IMR-90 (cell line): ENCODE data around the gene CNFN. TPM values are rescaled to one million over a fixed set of nuclear protein-coding genes. Genes with fewer than 3 reads are reported as not detected.

Experiments
- ATAC-seq: fragments of 200-7000 bp; cut with Tn5 transposase; 2 replicates; pipeline ENCODE4 v1.9.1; 2020; ENCODE audit warnings: low read depth, mild to moderate bottlenecking, moderate library complexity
- BruUV-seq: library from RNA; stranded (reverse); fragments of 400-500 nt; replicated peaks from 2 replicates; lab custom pipeline; 2021; lab: Mats Ljungman, UMichigan
- CTCF ChIA-PET: fragments of 300-600 bp; formaldehyde crosslinking; extraction: SDS; loops from one replicate; lab custom pipeline; 2021; ENCODE audit warnings: antibody characterized with exemption; lab: Yijun Ruan, JAX
- POLR2A ChIA-PET: fragments of 300-600 bp; sonication (Branson Sonifier 250); formaldehyde crosslinking; loops from one replicate; lab custom pipeline; 2022; ENCODE audit warnings: antibody characterized with exemption; ENCODE audit not compliant: unreplicated experiment; lab: Charles Lee
- DNase-seq: peaks from one replicate; pipeline ENCODE4 v3.0.0; 2013
- H2AFZ ChIP-seq: replicated peaks from 2 replicates; pipeline ENCODE3; 2013; ENCODE audit warnings: low read length, mild to moderate bottlenecking; ENCODE audit not compliant: poor library complexity
- H2AK5ac ChIP-seq: 2 replicates; pipeline ENCODE4 v1.6.1; 2013; ENCODE audit warnings: low read depth, low read length, inconsistent platforms
- H2AK9ac ChIP-seq: replicated peaks from 2 replicates; pipeline ENCODE3; 2013; ENCODE audit warnings: mild to moderate bottlenecking, low read depth, low read length, moderate library complexity; ENCODE audit not compliant: poor library complexity
- H2BK120ac ChIP-seq: 2 replicates; pipeline ENCODE4 v1.6.1; 2013; ENCODE audit warnings: low read depth, low read length, inconsistent platforms
- H2BK15ac ChIP-seq: 3 replicates; pipeline ENCODE4 v1.6.1; 2013; ENCODE audit warnings: low read depth, low read length, inconsistent platforms
- H2BK20ac ChIP-seq: 2 replicates; pipeline ENCODE4 v1.6.1; 2013; ENCODE audit warnings: low read depth, mild to moderate bottlenecking, inconsistent platforms, low read length, moderate library complexity
- H2BK5ac ChIP-seq: 2 replicates; pipeline ENCODE4 v1.6.1; 2013; ENCODE audit warnings: mild to moderate bottlenecking, low read depth, low read length, inconsistent platforms; ENCODE audit not compliant: poor library complexity, severe bottlenecking
- H3K14ac ChIP-seq: replicated peaks from 2 replicates; pipeline ENCODE4 v1.6.1; 2013; ENCODE audit warnings: low read depth, low read length, inconsistent platforms
- H3K18ac ChIP-seq: 2 replicates; pipeline ENCODE4 v1.6.1; 2013; ENCODE audit warnings: low read depth, low read length, control low read depth
- H3K23ac ChIP-seq: 2 replicates; pipeline ENCODE4 v1.6.1; 2013; ENCODE audit warnings: low read depth, low read length, inconsistent platforms
- H3K27ac ChIP-seq: 2 replicates; pipeline ENCODE4 v1.5.1; 2013; ENCODE audit warnings: mild to moderate bottlenecking, control low read depth, low read length; ENCODE audit not compliant: insufficient read depth
- H3K27me3 ChIP-seq: 2 replicates; pipeline ENCODE4 v1.6.1; 2013; ENCODE audit warnings: low read length; ENCODE audit not compliant: control insufficient read depth, insufficient read depth
- H3K36me3 ChIP-seq: 2 replicates; pipeline ENCODE4 v1.6.1; 2013; ENCODE audit warnings: low read length, mixed read lengths; ENCODE audit not compliant: control insufficient read depth, insufficient read depth
- H3K4ac ChIP-seq: 2 replicates; pipeline ENCODE4 v1.6.1; 2013; ENCODE audit warnings: low read depth, low read length, inconsistent platforms
- H3K4me1 ChIP-seq: 2 replicates; pipeline ENCODE4 v1.6.1; 2013; ENCODE audit warnings: low read length, mixed read lengths; ENCODE audit not compliant: control insufficient read depth, insufficient read depth
- H3K4me2 ChIP-seq: 2 replicates; pipeline ENCODE4 v1.6.1; 2013; ENCODE audit warnings: low read depth, mild to moderate bottlenecking, control low read depth, low read length, moderate library complexity
- H3K4me3 ChIP-seq: 2 replicates; pipeline ENCODE4 v1.5.1; 2013; ENCODE audit warnings: low read depth, mild to moderate bottlenecking, control low read depth, low read length, moderate library complexity; ENCODE audit not compliant: insufficient read depth
- H3K56ac ChIP-seq: 2 replicates; pipeline ENCODE4 v1.6.1; 2013; ENCODE audit warnings: low read length, inconsistent platforms; ENCODE audit not compliant: insufficient read depth; ENCODE audit errors: extremely low read depth
- H3K79me1 ChIP-seq, 2 experiments: 2 replicates each; pipeline ENCODE4 v1.6.1; 2013; ENCODE audit warnings: low read length in 2 of 2, inconsistent platforms in 1 of 2, low read depth in 1 of 2
- H3K9ac ChIP-seq: 2 replicates; pipeline ENCODE4 v1.6.1; 2013; ENCODE audit warnings: low read depth, low read length, control low read depth
- H3K9me1 ChIP-seq: 2 replicates; pipeline ENCODE4 v1.6.1; 2013; ENCODE audit warnings: low read length, inconsistent platforms; ENCODE audit not compliant: insufficient read depth
- H3K9me3 ChIP-seq: 2 replicates; pipeline ENCODE4 v1.6.1; 2013; ENCODE audit warnings: low read length; ENCODE audit not compliant: control insufficient read depth, insufficient read depth
- H4K20me1 ChIP-seq: 2 replicates; pipeline ENCODE4 v1.6.1; 2013; ENCODE audit warnings: low read length, inconsistent platforms; ENCODE audit not compliant: insufficient read depth
- H4K5ac ChIP-seq: 2 replicates; pipeline ENCODE4 v1.6.1; 2013; ENCODE audit warnings: mild to moderate bottlenecking, low read depth, low read length, control low read depth
- H4K8ac ChIP-seq, 2 experiments: 2 replicates each; pipeline ENCODE4 v1.6.1; 2013; ENCODE audit warnings: low read depth in 2 of 2, low read length in 2 of 2, control low read depth in 1 of 2, inconsistent platforms in 1 of 2
- H4K91ac ChIP-seq: 2 replicates; pipeline ENCODE4 v1.6.1; 2013; ENCODE audit warnings: low read depth, low read length, inconsistent platforms; ENCODE audit not compliant: insufficient read depth
- BHLHE40 ChIP-seq: fragments of 150-350 bp; IDR thresholded peaks from 2 replicates; pipeline ENCODE4 v1.6.1; 2016; ENCODE audit warnings: mild to moderate bottlenecking, low read depth, low read length
- CEBPB ChIP-seq: IDR thresholded peaks from 2 replicates; pipeline ENCODE4 v1.6.1; 2012; ENCODE audit warnings: low read depth, low read length, improper control_type of control experiment
- CHD1 ChIP-seq: IDR thresholded peaks from 2 replicates; pipeline ENCODE4 v1.6.1; 2012; ENCODE audit warnings: low read depth, low read length, improper control_type of control experiment
- CTCF ChIP-seq: conservative IDR thresholded peaks from 2 replicates; pipeline ENCODE4 v1.5.1; 2012; ENCODE audit warnings: mild to moderate bottlenecking, low read depth, low read length, improper control_type of control experiment
- ELK1 ChIP-seq: fragments of 150-350 bp; IDR thresholded peaks from 2 replicates; pipeline ENCODE4 v1.6.1; 2016; ENCODE audit warnings: low read depth, mild to moderate bottlenecking, low read length, moderate library complexity, borderline replicate concordance
- FOS ChIP-seq: fragments of 150-350 bp; IDR thresholded peaks from 2 replicates; pipeline ENCODE4 v1.6.1; 2016; ENCODE audit warnings: low read depth, low read length
- MAFK ChIP-seq: IDR thresholded peaks from 2 replicates; pipeline ENCODE4 v1.6.1; 2012; ENCODE audit warnings: low read depth, low read length, improper control_type of control experiment
- MAZ ChIP-seq: IDR thresholded peaks from 2 replicates; pipeline ENCODE4 v1.6.1; 2012; ENCODE audit warnings: low read depth, mild to moderate bottlenecking, low read length, improper control_type of control experiment, moderate library complexity, borderline replicate concordance
- MXI1 ChIP-seq: IDR thresholded peaks from 2 replicates; pipeline ENCODE4 v1.6.1; 2012; ENCODE audit warnings: low read depth, mild to moderate bottlenecking, low read length, moderate library complexity, borderline replicate concordance
- NFE2L2 ChIP-seq: fragments of 150-350 bp; IDR thresholded peaks from 2 replicates; pipeline ENCODE4 v1.6.1; 2016; ENCODE audit warnings: low read depth, mild to moderate bottlenecking, low read length
- POLR2A ChIP-seq: IDR thresholded peaks from 2 replicates; pipeline ENCODE4 v1.6.1; 2012; ENCODE audit warnings: mild to moderate bottlenecking, low read depth, low read length
- RAD21 ChIP-seq: IDR thresholded peaks from 2 replicates; pipeline ENCODE4 v1.6.1; 2012; ENCODE audit warnings: low read length, improper control_type of control experiment
- RCOR1 ChIP-seq: IDR thresholded peaks from 2 replicates; pipeline ENCODE4 v1.6.1; 2012; ENCODE audit warnings: mild to moderate bottlenecking, low read length, improper control_type of control experiment; ENCODE audit not compliant: insufficient replicate concordance
- RFX5 ChIP-seq: IDR thresholded peaks from 2 replicates; pipeline ENCODE4 v1.8.0; 2012; ENCODE audit warnings: low read depth, mild to moderate bottlenecking, low read length, moderate library complexity
- SMC3 ChIP-seq: fragments of 150-350 bp; IDR thresholded peaks from 2 replicates; pipeline ENCODE4 v1.6.1; 2016; ENCODE audit warnings: low read depth, mild to moderate bottlenecking, antibody characterized with exemption, low read length, moderate library complexity
- USF2 ChIP-seq: fragments of 150-350 bp; IDR thresholded peaks from 2 replicates; pipeline ENCODE4 v1.6.1; 2017; ENCODE audit warnings: mild to moderate bottlenecking, antibody characterized with exemption, low read length, low read depth
- WGBS, 2 experiments: methylation state at CpG; one replicate each; pipeline versions ENCODE4 v1.1.5 to v1.1.7; 2013; ENCODE audit warnings: missing lambda C conversion rate in 2 of 2; ENCODE audit not compliant: insufficient read length in 1 of 2; ENCODE audit errors: extremely low coverage in 2 of 2; 5-methylcytosine and 5-hydroxymethylcytosine counted together
- dilution Hi-C: fragments of 300-500 bp; cut with HindIII; formaldehyde crosslinking; loops from one replicate; pipeline ENCODE4 v1.14.3; 2018; ENCODE audit warnings: low sequenced_read_pairs; ENCODE audit not compliant: unreplicated experiment
- in situ Hi-C: fragments of 300-500 bp; cut with MboI; formaldehyde crosslinking; loops from 3 replicates; pipeline ENCODE4 v1.14.3; 2019; ENCODE audit warnings: low sequenced_read_pairs, inconsistent platforms, mixed read lengths
- intact Hi-C: fragments of 100-400 bp; cut with micrococcal nuclease; formaldehyde crosslinking; loops from 2 replicates; pipeline ENCODE4 v1.10.0; 2022
- polyA plus RNA-seq, 3 experiments: library from polyadenylated mRNA; depleted of rRNA; stranded (reverse); fragments of >200 nt; gene quantifications; 2 replicates each; pipeline ENCODE4 v1.2.3, GENCODE V29; 2012; ENCODE audit warnings: low replicate concordance in 1 of 3
- total RNA-seq: library from RNA; depleted of rRNA; stranded (reverse); fragments of >200 nt; gene quantifications from 2 replicates; pipeline ENCODE4 v1.2.3, GENCODE V29; 2012

The CNFN gene
- total and polyA plus RNA-seq, 2 of the 4 experiments (the other 2 are of a cell fraction): 1.2 TPM; not detected in 1

- no peak overlapping the region for H4K91ac ChIP-seq
- no peak overlapping the region for H2BK120ac ChIP-seq
- no peak overlapping the region for H4K8ac ChIP-seq
- H3K23ac ChIP-seq: no peak overlapping the region
- no peaks in the 10 kb centered on the region; the same call in 1 of the 2 replicates for H3K4me1 ChIP-seq
- no peak overlapping the region for H2AFZ ChIP-seq
- BruUV-seq: no TSS peak
- H4K5ac ChIP-seq: no peak overlapping the region
- no peak overlapping the region for H3K56ac ChIP-seq
- H3K36me3 ChIP-seq: peaks cover 18% of the 10 kb centered on the region; the same call in 1 of the 2 replicates
- TF ChIP-seq CHD1: no peak
- TF ChIP-seq CEBPB: no peak
- TF ChIP-seq RAD21: no peak
- TF ChIP-seq RFX5: no peak
- no peak for TF ChIP-seq RCOR1
- TF ChIP-seq USF2: no peak
- TF ChIP-seq FOS: no peak
- no peak for TF ChIP-seq BHLHE40
- TF ChIP-seq SMC3: no peak
- TF ChIP-seq ELK1: no peak
- TF ChIP-seq MAFK: no peak
- no peak for TF ChIP-seq POLR2A
- no peak for TF ChIP-seq NFE2L2
- no peak for TF ChIP-seq MAZ
- TF ChIP-seq MXI1: no peak
- TF ChIP-seq CTCF: no peak
- no peak overlapping the region for H3K4me3 ChIP-seq
- H3K18ac ChIP-seq: no peak overlapping the region
- ChIA-PET CTCF (no interaction called here), POLR2A (no interaction called here)
- H3K9ac ChIP-seq: no peak overlapping the region
- no peak overlapping the region for H2BK5ac ChIP-seq
- no peaks in the 10 kb centered on the region for H4K20me1 ChIP-seq
- DNase-seq (no peak), ATAC-seq (no peak)
- no peak overlapping the region for H3K27ac ChIP-seq
- no peak overlapping the region for H3K4ac ChIP-seq
- no peaks in the 10 kb centered on the region for H3K27me3 ChIP-seq
- WGBS, 2 experiments: 96% methylated on average over 10 of the region's 14 CpGs; no CpG with 5 or more reads in 1 of the 2 experiments
- no peaks in the 10 kb centered on the region for H3K9me1 ChIP-seq
- H2AK5ac ChIP-seq: no peak overlapping the region
- no peak overlapping the region for H2AK9ac ChIP-seq
- in situ Hi-C loops: no loop called here
- no peak overlapping the region for H2BK20ac ChIP-seq
- dilution Hi-C loops: no loop called here
- no peaks in the 10 kb centered on the region for H3K79me1 ChIP-seq
- no peak overlapping the region for H2BK15ac ChIP-seq
- intact Hi-C loops: no loop called here
- H3K4me2 ChIP-seq: no peak overlapping the region
- no peak overlapping the region for H3K14ac ChIP-seq
- H3K9me3 ChIP-seq: no peaks in the 10 kb centered on the region
Measured at GRCh38 chr19:42348211-42348610, 41.9 kb downstream of the CNFN start.
